AG04450 (cell line): Measurements from ENCODE around the gene STK32A. TPM values are rescaled to one million over a fixed set of nuclear protein-coding genes. Genes with fewer than 3 reads are reported as not detected.

Source experiments
- CTCF ChIA-PET: fragments of 300-600, 350-600 bp; formaldehyde crosslinking; extraction: SDS; loops from one replicate; lab custom pipeline; 2022; ENCODE audit warnings: antibody characterized with exemption, inconsistent platforms; lab: Charles Lee
- POLR2A ChIA-PET: fragments of 350-600 bp; formaldehyde crosslinking; extraction: SDS; loops from one replicate; lab custom pipeline; 2021; ENCODE audit warnings: antibody characterized with exemption, inconsistent platforms; lab: Yijun Ruan, JAX
- DNase-seq: peaks from one replicate; pipeline ENCODE4 v3.0.0-alpha.2; 2011; ENCODE audit warnings: low read depth, low spot score
- H3K27ac ChIP-seq: one replicate; pipeline ENCODE4 v1.5.1; 2012; ENCODE audit warnings: low read depth, low read length, control low read depth
- H3K27me3 ChIP-seq: one replicate; pipeline ENCODE4 v1.6.0; 2012; ENCODE audit warnings: low read length; ENCODE audit not compliant: control insufficient read depth, insufficient read depth
- H3K4me3 ChIP-seq: 2 replicates; pipeline ENCODE4 v1.5.1; 2011; ENCODE audit warnings: mild to moderate bottlenecking, low read depth, low read length, control low read depth
- H3K9me3 ChIP-seq: 2 replicates; pipeline ENCODE4 v1.5.1; 2012; ENCODE audit warnings: low read length; ENCODE audit not compliant: control insufficient read depth, insufficient read depth
- polyA plus RNA-seq: library from polyadenylated mRNA; depleted of rRNA; stranded (reverse); fragments of >200 nt; gene quantifications from 2 replicates; pipeline ENCODE4 v1.2.3, GENCODE V29; 2011
- TF ChIP-seq, protein P1 (sequence below): IDR thresholded peaks from 2 replicates; pipeline ENCODE4 v1.5.1; 2011; ENCODE audit warnings: low read depth, low read length, control low read depth, inconsistent platforms

The STK32A gene
- polyA plus RNA-seq, 1 experiment, result 0.20 TPM

DNA sequence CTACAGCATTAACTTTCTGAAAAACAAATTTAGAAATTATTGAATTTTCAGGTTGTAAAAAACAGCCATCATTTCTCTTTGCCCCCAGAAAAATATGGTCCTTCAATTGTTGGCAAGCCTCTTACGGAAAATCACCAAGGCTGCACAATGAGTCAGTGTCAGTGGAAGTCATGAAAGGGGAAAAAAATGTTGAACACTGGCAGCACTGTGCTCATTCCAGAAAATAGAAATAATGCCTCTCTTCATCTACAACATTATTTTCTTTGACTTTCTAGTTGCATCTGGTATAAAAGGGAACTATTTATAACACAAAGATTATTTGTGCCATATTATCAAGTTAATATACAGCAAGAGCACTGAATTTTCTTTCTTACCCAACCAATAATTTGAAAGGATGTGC lies 26.7 kb upstream of the STK32A start:
- CTCF ChIA-PET, result interaction anchor here (0.6 kb wide), 1 partner anchor 615 kb away, joined by 4 read pairs; no protein-coding TSS in a partner anchor
- POLR2A ChIA-PET, result no interaction called here
- Histone ChIP-seq H3K27ac (no peak overlapping the region), H3K9me3 (no peaks in the 10 kb centered on the region), H3K27me3 (no peaks in the 10 kb centered on the region), H3K4me3 (no peak overlapping the region)
- TF ChIP-seq, protein P1, sequence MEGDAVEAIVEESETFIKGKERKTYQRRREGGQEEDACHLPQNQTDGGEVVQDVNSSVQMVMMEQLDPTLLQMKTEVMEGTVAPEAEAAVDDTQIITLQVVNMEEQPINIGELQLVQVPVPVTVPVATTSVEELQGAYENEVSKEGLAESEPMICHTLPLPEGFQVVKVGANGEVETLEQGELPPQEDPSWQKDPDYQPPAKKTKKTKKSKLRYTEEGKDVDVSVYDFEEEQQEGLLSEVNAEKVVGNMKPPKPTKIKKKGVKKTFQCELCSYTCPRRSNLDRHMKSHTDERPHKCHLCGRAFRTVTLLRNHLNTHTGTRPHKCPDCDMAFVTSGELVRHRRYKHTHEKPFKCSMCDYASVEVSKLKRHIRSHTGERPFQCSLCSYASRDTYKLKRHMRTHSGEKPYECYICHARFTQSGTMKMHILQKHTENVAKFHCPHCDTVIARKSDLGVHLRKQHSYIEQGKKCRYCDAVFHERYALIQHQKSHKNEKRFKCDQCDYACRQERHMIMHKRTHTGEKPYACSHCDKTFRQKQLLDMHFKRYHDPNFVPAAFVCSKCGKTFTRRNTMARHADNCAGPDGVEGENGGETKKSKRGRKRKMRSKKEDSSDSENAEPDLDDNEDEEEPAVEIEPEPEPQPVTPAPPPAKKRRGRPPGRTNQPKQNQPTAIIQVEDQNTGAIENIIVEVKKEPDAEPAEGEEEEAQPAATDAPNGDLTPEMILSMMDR, result no peak
- no peak for DNase-seq

DNA sequence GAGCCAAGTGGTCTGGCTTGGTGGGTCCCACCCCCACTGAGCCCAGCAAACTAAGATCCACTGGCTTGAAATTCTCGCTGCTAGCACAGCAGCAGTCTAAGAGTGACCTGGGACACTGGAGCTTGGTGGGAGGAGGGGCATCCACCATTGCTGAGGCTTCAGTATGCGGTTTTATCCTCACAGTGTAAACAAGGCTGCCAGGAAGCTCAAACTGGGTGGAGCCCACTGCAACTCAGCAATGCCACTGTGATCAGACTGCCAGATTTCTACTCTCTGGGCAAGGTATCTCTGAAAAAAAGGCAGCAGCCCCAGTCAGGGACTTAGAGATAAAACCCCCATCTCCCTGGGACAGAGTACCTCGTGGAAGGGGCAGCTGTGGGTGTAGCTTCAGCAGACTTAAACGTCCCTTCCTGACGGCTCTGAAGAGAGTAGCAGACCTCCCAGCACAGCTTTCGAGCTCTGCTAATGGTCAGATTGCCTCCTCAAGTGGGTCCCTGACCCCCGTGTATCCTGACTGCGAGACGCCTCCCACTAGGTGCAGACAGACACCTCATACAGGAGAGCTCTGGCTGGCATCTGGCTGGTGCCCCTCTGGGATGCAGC lies 18.2 kb upstream of the STK32A start:
- no peak for DNase-seq
- H3K4me3 ChIP-seq, result no peak overlapping the region
- CTCF ChIA-PET, result interaction anchor here (0.6 to 2.4 kb wide), 3 partner anchors 28 to 672 kb away, joined by 6 to 13 read pairs (median 7); no protein-coding TSS in a partner anchor
- no peaks in the 10 kb centered on the region for H3K27me3 ChIP-seq
- TF ChIP-seq, protein P1, result no peak
- POLR2A ChIA-PET, result no interaction called here
- no peak overlapping the region for H3K27ac ChIP-seq
- H3K9me3 ChIP-seq, result no peaks in the 10 kb centered on the region

DNA sequence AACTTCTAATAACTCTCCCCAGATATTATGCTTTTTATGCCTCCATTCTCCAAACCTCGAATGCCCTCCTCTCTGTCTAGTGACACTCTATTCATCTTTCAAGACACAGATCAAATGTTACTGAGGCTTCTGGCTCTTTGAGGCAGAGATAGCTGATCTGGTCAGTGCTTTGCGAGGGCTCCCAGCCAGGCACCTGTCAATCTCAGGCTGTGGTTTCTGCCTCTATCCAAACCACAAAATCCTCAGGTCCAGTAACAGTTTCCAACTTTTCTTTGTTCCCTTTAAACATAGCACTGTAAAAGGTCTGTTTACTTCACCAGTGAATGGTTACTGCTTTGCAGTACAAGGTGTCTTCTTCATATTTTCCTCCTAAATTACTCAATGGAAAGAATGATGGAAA lies 11.5 kb upstream of the STK32A start:
- no peak overlapping the region for H3K27ac ChIP-seq

DNA sequence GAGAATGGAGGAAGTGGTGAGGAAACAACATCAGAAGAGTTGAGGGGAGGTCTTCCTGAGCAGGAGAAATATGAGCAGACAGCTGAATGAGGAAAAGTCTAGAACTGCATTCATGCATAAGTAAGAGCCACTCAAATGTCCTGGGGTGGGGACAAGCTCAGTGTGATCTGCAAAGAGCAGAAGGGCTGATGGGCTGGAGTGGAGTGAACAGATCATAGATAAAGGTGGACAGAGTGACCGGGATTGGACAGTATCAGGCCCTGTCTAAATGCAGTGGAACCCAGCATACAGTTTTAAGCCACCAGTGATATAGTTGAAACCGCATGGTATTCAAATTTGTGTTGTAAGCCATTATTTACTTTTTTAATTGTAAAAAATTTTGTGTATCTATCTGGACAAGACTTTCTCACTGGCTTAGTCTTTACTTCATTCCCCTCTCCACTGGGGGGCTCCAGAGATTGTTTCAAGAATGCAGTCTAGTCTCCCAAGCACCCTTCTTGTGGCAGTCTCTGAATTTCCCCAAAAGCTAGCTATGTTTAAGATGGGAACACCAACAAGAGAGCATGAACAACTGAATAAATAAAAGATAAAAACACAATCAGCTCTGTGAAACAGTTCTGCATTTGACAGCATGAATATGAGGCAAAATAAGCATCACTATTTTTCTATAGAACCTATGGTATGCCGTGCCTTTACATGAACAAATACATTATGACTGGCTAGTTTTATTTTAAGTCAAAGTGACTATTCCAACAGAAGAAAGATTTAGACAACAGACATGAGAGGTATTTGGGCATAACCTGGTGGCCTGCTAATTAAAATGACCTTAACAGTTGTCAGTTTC lies 10.7 kb upstream of the STK32A start:
- no peak for DNase-seq
- no peak overlapping the region for H3K4me3 ChIP-seq
- H3K27ac ChIP-seq, result no peak overlapping the region
- no peaks in the 10 kb centered on the region for H3K9me3 ChIP-seq
- ChIA-PET CTCF (interaction anchor here (0.6 to 6.1 kb wide), 29 partner anchors 11 to 409 kb away, joined by 3 to 169 read pairs (median 4); no protein-coding TSS in a partner anchor), POLR2A (interaction anchor here (0.5 kb wide), 1 partner anchor 230 kb away, joined by 4 read pairs; no protein-coding TSS in a partner anchor)
- TF ChIP-seq, protein P1, result peak; percentile 72
- peaks cover 2% of the 10 kb centered on the region for H3K27me3 ChIP-seq

More for the DNA sequence above, 11.5 kb upstream of the STK32A start:
- peaks cover 2% of the 10 kb centered on the region for H3K27me3 ChIP-seq
- H3K4me3 ChIP-seq, result no peak overlapping the region
- H3K9me3 ChIP-seq, result no peaks in the 10 kb centered on the region
- POLR2A ChIA-PET, result no interaction called here
- TF ChIP-seq, protein P1, result no peak
- DNase-seq, result no peak
- CTCF ChIA-PET, result interaction anchor here (0.7 to 6.1 kb wide), 16 partner anchors 10 to 409 kb away, joined by 3 to 169 read pairs (median 4); no protein-coding TSS in a partner anchor
